T-helper 1 cell treated with Interleukin-12 subunit alpha and Interleukin-12 subunit beta and Interleukin-4 antibody, amounts not matched to agents 30 μg/mL and 1 μg/mL, for 36 hours (primary cell): ENCODE results near the gene ARF4.

Experiments
- H3K27ac Mint-ChIP-seq: one replicate; pipeline ENCODE4 v1.8.0; 2021; ENCODE audit warnings: mild to moderate bottlenecking, mixed read lengths
- H3K27me3 Mint-ChIP-seq: one replicate; pipeline ENCODE4 v1.8.0; 2021; ENCODE audit warnings: low read depth, mixed read lengths
- H3K36me3 Mint-ChIP-seq: one replicate; pipeline ENCODE4 v1.8.0; 2021; ENCODE audit warnings: low read depth, mixed read lengths
- H3K4me1 Mint-ChIP-seq: one replicate; pipeline ENCODE4 v1.8.0; 2021; ENCODE audit warnings: low read depth, mixed read lengths
- H3K4me3 Mint-ChIP-seq: one replicate; pipeline ENCODE4 v1.8.0; 2021; ENCODE audit warnings: mild to moderate bottlenecking, moderate library complexity, mixed read lengths
- H3K9me3 Mint-ChIP-seq: one replicate; pipeline ENCODE4 v1.8.0; 2021; ENCODE audit warnings: mixed read lengths

ARF4 gene

GRCh38 chr3:57596495-57597126 is 533 bp downstream of the ARF4 start:
- peaks cover 43% of the 10 kb centered on the region for H3K4me1 Mint-ChIP-seq
- peak overlapping the region; percentile 100 for H3K27ac Mint-ChIP-seq
- H3K4me3 Mint-ChIP-seq = peak overlapping the region; percentile 97
- no peaks in the 10 kb centered on the region for H3K9me3 Mint-ChIP-seq
- peaks cover 18% of the 10 kb centered on the region for H3K36me3 Mint-ChIP-seq
- no peaks in the 10 kb centered on the region for H3K27me3 Mint-ChIP-seq

- Mint-ChIP-seq H3K27ac (no peak overlapping the region), H3K36me3 (peaks cover 24% of the 10 kb centered on the region), H3K27me3 (no peaks in the 10 kb centered on the region), H3K9me3 (no peaks in the 10 kb centered on the region), H3K4me1 (peaks cover 39% of the 10 kb centered on the region), H3K4me3 (peak overlapping the region; percentile 97)
Measured at GRCh38 chr3:57594576-57594975, 2.6 kb downstream of the ARF4 start.

- Mint-ChIP-seq H3K27me3 (no peaks in the 10 kb centered on the region), H3K27ac (no peak overlapping the region), H3K36me3 (peaks cover 24% of the 10 kb centered on the region), H3K4me1 (peaks cover 36% of the 10 kb centered on the region), H3K9me3 (no peaks in the 10 kb centered on the region), H3K4me3 (peak overlapping the region; percentile 56)
Measured at GRCh38 chr3:57594144-57594543, 3.0 kb downstream of the ARF4 start.

- no peak overlapping the region for H3K27ac Mint-ChIP-seq
- H3K36me3 Mint-ChIP-seq = peaks cover 20% of the 10 kb centered on the region
- H3K27me3 Mint-ChIP-seq = no peaks in the 10 kb centered on the region
- H3K4me1 Mint-ChIP-seq = peaks cover 28% of the 10 kb centered on the region
- no peaks in the 10 kb centered on the region for H3K9me3 Mint-ChIP-seq
- no peak overlapping the region for H3K4me3 Mint-ChIP-seq
Measured at GRCh38 chr3:57592306-57592705, 4.8 kb downstream of the ARF4 start.

- H3K27ac Mint-ChIP-seq = no peak overlapping the region
- H3K36me3 Mint-ChIP-seq = peaks cover 22% of the 10 kb centered on the region
- no peaks in the 10 kb centered on the region for H3K9me3 Mint-ChIP-seq
- H3K4me1 Mint-ChIP-seq = peaks cover 9% of the 10 kb centered on the region
- H3K27me3 Mint-ChIP-seq = no peaks in the 10 kb centered on the region
- no peak overlapping the region for H3K4me3 Mint-ChIP-seq
Measured at GRCh38 chr3:57587905-57588304, 9.2 kb downstream of the ARF4 start.

GRCh38 chr3:57586778-57587177 is 10.4 kb downstream of the ARF4 start:
- Mint-ChIP-seq H3K4me1 (peaks cover 11% of the 10 kb centered on the region), H3K36me3 (peaks cover 24% of the 10 kb centered on the region)

GRCh38 chr3:57583544-57583943 is 13.6 kb downstream of the ARF4 start:
- H3K4me3 Mint-ChIP-seq = no peak overlapping the region
- H3K36me3 Mint-ChIP-seq = peaks cover 23% of the 10 kb centered on the region
- H3K27ac Mint-ChIP-seq = no peak overlapping the region
- no peaks in the 10 kb centered on the region for H3K27me3 Mint-ChIP-seq
- H3K9me3 Mint-ChIP-seq = no peaks in the 10 kb centered on the region
- peaks cover 10% of the 10 kb centered on the region for H3K4me1 Mint-ChIP-seq

More at GRCh38 chr3:57586778-57587177, 10.4 kb downstream of the ARF4 start:
- Mint-ChIP-seq H3K27ac (no peak overlapping the region), H3K9me3 (no peaks in the 10 kb centered on the region), H3K4me3 (no peak overlapping the region), H3K27me3 (no peaks in the 10 kb centered on the region)

- Mint-ChIP-seq H3K4me1 (peaks cover 6% of the 10 kb centered on the region), H3K36me3 (peaks cover 25% of the 10 kb centered on the region), H3K27ac (no peak overlapping the region), H3K9me3 (no peaks in the 10 kb centered on the region), H3K4me3 (no peak overlapping the region), H3K27me3 (no peaks in the 10 kb centered on the region)
Measured at GRCh38 chr3:57582474-57583168, 14.5 kb downstream of the ARF4 start.

- peaks cover 12% of the 10 kb centered on the region for H3K4me1 Mint-ChIP-seq
- no peak overlapping the region for H3K4me3 Mint-ChIP-seq
- H3K36me3 Mint-ChIP-seq = peaks cover 34% of the 10 kb centered on the region
- H3K27ac Mint-ChIP-seq = no peak overlapping the region
- no peaks in the 10 kb centered on the region for H3K27me3 Mint-ChIP-seq
- H3K9me3 Mint-ChIP-seq = no peaks in the 10 kb centered on the region
Measured at GRCh38 chr3:57577801-57578200, 19.3 kb downstream of the ARF4 start.

GRCh38 chr3:57575966-57576626 is 21.0 kb downstream of the ARF4 start:
- no peaks in the 10 kb centered on the region for H3K27me3 Mint-ChIP-seq

GRCh38 chr3:57572096-57572495 is 25.0 kb downstream of the ARF4 start:
- Mint-ChIP-seq H3K27me3 (no peaks in the 10 kb centered on the region), H3K36me3 (peaks cover 35% of the 10 kb centered on the region), H3K27ac (no peak overlapping the region), H3K4me1 (peaks cover 10% of the 10 kb centered on the region), H3K4me3 (no peak overlapping the region), H3K9me3 (no peaks in the 10 kb centered on the region)

More at GRCh38 chr3:57575966-57576626, 21.0 kb downstream of the ARF4 start:
- Mint-ChIP-seq H3K4me3 (no peak overlapping the region), H3K4me1 (peaks cover 15% of the 10 kb centered on the region), H3K9me3 (no peaks in the 10 kb centered on the region), H3K36me3 (peaks cover 41% of the 10 kb centered on the region), H3K27ac (no peak overlapping the region)

- Mint-ChIP-seq H3K27me3 (no peaks in the 10 kb centered on the region), H3K4me3 (no peak overlapping the region), H3K4me1 (peaks cover 6% of the 10 kb centered on the region), H3K9me3 (no peaks in the 10 kb centered on the region), H3K36me3 (peaks cover 35% of the 10 kb centered on the region), H3K27ac (no peak overlapping the region)
Measured at GRCh38 chr3:57570878-57571277, 26.3 kb downstream of the ARF4 start.

- Mint-ChIP-seq H3K27ac (no peak overlapping the region), H3K4me1 (peaks cover 6% of the 10 kb centered on the region), H3K36me3 (peaks cover 26% of the 10 kb centered on the region), H3K4me3 (no peak overlapping the region), H3K9me3 (no peaks in the 10 kb centered on the region), H3K27me3 (no peaks in the 10 kb centered on the region)
Measured at GRCh38 chr3:57569859-57570450, 27.2 kb downstream of the ARF4 start.

GRCh38 chr3:57559526-57559925 is 37.6 kb downstream of the ARF4 start:
- no peak overlapping the region for H3K27ac Mint-ChIP-seq

More at GRCh38 chr3:57559526-57559925, 37.6 kb downstream of the ARF4 start:
- H3K4me1 Mint-ChIP-seq = peaks cover 35% of the 10 kb centered on the region
- no peaks in the 10 kb centered on the region for H3K9me3 Mint-ChIP-seq
- peaks cover 30% of the 10 kb centered on the region for H3K36me3 Mint-ChIP-seq
- H3K4me3 Mint-ChIP-seq = peak overlapping the region; percentile 9
- no peaks in the 10 kb centered on the region for H3K27me3 Mint-ChIP-seq
